Stimulated activated CD8-positive, alpha-beta memory T cell treated with anti-CD3 and anti-CD28 coated beads, Interleukin-7, amount 100 ng/mL, for 24 hours (primary cell): ENCODE data around the gene TRDN.

Experiments used
- DNase-seq: peaks from one replicate; pipeline ENCODE4 v3.0.0-alpha.2; 2020; ENCODE audit warnings: low read depth

The TRDN gene

GRCh38 chr6:123636782-123637181, at the start of gene TRDN:
Gene TRDN, minus strand, starts transcription at chr6:123636950. Its CDS starts 175 bp downstream, at chr6:123636775.
- no peak for DNase-seq

GRCh38 chr6:123681957-123682462, 45.3 kb upstream of the TRDN start:
- no peak for DNase-seq

GRCh38 chr6:123677897-123678296, 41.1 kb upstream of the TRDN start:
- DNase-seq: no peak

- no peak for DNase-seq
Measured at GRCh38 chr6:123676793-123677192, 40.0 kb upstream of the TRDN start.

GRCh38 chr6:123668965-123669591, 32.3 kb upstream of the TRDN start:
- DNase-seq: no peak

GRCh38 chr6:123668063-123668462, 31.3 kb upstream of the TRDN start:
- no peak for DNase-seq

- no peak for DNase-seq
Measured at GRCh38 chr6:123663436-123663835, 26.7 kb upstream of the TRDN start.

- DNase-seq: no peak
Measured at GRCh38 chr6:123662757-123663156, 26.0 kb upstream of the TRDN start.

- DNase-seq: no peak
Measured at GRCh38 chr6:123661105-123661891, 24.5 kb upstream of the TRDN start.

- DNase-seq: no peak
Measured at GRCh38 chr6:123659960-123660748, 23.4 kb upstream of the TRDN start.

GRCh38 chr6:123658848-123659247, 22.1 kb upstream of the TRDN start:
- no peak for DNase-seq

GRCh38 chr6:123655521-123656306, 19.0 kb upstream of the TRDN start:
- no peak for DNase-seq

- DNase-seq: no peak
Measured at GRCh38 chr6:123648723-123649122, 12.0 kb upstream of the TRDN start.

GRCh38 chr6:123648020-123648580, 11.3 kb upstream of the TRDN start:
- DNase-seq: no peak

GRCh38 chr6:123641497-123641896, 4.7 kb upstream of the TRDN start:
- no peak for DNase-seq

- DNase-seq: no peak
Measured at GRCh38 chr6:123640567-123641187, 3.9 kb upstream of the TRDN start.

- no peak for DNase-seq
Measured at GRCh38 chr6:123638865-123639264, 2.1 kb upstream of the TRDN start.

- DNase-seq: no peak
Measured at GRCh38 chr6:123636282-123636681, 468 bp downstream of the TRDN start.

GRCh38 chr6:123635567-123635966, 1.2 kb downstream of the TRDN start:
- DNase-seq: no peak

GRCh38 chr6:123635144-123635543, 1.6 kb downstream of the TRDN start:
- DNase-seq: no peak

GRCh38 chr6:123632641-123633040, 4.1 kb downstream of the TRDN start:
- DNase-seq: no peak
